SW 1271 (cell line): ENCODE measurements around the gene PLS1.
A peak's percentile ranks its signal among the peaks of the same experiment; 100 is the strongest.
"Not testable (repeated sequence)": the region's sequence is repeated elsewhere in the genome, so short reads cannot be mapped to it uniquely, and the experiment has no call there.

Experiments
- DNase-seq, 2 experiments: peaks; one replicate each; lab custom pipeline; 2025; lab: John Stamatoyannopoulos, UW

Gene PLS1

DNA sequence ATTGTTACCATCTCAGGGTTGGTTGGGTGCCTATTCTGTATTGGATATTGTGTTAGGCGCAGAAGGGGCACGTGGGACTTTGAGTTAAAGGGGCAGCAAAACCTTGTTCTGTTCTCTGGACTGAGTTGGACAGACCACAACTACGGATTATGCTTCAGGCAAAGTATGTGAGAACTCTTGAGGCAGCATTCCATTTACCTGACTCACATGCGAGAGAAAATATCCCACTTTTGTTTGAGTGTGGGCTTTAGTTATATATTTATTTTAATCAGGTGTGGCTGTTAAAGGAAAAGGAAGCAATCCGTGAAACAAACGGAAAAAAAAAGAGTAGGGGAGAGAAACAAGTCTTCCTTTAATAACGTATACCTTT lies 627 bp upstream of the PLS1 start:
- peak; percentile 18 to 66 for DNase-seq

DNA sequence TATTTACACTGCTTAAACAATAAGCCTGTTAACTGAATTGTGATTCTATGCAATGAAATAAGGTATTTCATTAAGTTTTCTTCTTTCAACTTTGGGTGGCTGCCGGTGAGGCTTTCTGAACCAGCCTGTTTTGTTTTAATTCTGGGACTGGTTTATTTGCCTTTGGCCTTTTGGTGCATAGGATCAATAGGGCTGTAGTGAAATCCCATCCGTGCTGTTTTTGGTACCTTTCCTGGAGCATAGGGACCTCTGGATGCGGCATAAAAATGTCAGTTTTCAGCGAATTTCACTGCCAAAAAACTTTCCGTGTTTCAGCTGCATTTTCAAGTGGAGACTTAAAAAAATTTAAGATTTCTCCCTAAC lies 514 bp downstream of the PLS1 start:
- DNase-seq = no peak

DNA sequence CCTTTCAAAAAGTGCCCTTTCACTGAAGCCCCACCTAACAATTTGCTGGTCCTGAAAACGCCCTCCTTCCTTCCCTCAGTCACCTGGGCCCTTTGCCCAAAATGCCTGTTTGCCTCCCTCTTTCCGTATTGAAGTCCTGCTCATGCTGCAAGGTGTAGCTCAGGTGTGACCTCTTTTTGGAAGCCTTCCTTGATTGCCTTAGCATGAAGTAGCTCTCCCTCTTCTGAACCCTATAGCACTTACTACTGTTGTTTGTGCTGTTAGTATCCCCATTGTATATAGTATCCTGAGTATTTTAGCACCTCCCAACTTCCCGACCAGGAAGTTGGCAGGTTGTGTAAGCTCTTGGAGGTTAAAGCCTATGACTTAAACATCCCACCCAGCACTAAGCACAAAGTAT lies 1.7 kb downstream of the PLS1 start:
- no peak for DNase-seq

DNA sequence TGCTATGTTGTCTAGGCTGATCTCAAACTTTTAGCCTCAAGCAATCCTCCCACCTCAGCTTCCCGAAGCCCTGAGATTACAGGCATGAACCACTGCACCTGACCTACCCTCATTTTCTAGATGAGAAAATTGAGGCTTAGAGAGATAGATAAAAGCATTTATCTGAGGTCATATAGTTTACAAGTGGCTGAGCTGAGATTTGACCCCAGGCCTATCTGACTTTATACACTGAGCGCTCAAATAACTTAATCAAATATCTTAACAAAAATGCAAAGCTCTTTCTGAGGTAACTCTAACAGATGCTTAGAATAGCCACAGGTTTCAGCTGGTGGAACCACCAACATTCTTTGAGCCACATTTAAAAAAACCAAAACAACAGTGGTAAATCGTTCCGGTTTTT lies 5.5 kb downstream of the PLS1 start:
- DNase-seq = no peak

DNA sequence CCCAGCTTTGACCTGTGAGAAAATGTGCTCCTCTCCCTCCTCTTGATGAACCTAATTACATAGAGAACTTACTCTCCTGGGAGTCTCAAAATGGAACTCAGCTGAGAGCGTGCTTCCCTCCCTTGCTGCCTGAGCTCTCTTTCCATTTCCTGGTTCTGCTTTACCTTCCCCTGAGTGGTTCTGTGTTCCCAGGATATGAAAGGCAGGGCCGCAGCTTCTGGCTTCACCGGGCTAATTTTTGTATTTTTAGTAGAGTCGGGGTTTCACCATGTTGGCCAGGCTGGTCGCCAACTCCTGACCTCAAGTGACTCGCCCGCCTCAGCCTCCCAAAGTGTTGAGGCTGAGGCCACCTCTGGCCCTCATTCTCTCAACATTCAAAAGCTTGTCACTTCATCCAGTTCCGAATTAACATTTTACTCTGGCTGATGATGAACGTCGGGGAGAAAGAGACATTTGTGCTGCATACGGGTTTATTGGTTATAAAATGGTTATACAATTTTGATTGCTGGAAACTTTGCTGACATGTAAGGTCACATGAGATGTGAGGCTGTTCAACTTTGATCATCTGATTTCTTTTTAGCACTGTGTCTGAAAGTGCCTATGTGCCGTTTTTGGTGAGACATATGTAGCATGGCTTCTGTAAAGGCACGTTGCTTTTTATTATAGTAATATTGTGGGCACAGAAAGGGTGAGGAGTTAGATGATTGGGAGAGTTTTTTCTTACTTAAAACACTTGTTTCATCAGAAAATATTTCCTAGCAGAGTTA lies 6.6 kb downstream of the PLS1 start:
- no peak for DNase-seq

DNA sequence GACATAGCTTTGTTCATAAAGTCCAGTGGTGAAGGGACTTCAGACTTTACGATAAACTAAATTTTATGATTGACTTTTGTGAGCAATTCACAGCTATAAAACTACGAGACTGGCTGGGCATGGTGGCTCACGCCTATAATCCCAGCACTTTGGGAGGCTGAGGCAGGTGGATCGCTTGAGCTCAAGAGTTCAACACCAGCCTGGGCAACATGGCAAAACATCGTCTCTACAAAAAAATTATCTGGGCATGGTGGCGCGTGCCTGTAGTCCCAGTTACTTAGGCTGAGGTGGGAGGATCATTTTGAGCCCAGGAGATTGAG lies 7.2 kb downstream of the PLS1 start:
- not testable (repeated sequence) for DNase-seq

DNA sequence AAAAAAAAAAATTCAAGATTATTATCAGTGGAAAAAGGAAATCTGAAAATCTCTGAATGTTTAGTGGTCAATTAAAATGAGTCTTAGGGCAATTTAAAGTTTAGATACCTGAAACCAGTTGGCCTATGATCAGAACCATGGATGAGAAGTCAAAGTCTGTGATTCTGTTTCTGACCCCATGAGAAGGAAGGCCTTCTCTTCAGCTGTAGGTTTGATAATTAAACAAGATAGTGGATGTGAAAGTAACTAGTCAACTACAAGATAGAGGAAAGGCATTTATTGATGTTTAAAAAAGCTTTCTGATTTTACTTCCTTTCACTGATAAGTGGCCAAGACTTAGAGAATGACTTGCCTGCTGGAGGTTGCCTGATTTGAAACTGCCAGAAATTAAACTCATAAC lies 8.7 kb downstream of the PLS1 start:
- DNase-seq = no peak

DNA sequence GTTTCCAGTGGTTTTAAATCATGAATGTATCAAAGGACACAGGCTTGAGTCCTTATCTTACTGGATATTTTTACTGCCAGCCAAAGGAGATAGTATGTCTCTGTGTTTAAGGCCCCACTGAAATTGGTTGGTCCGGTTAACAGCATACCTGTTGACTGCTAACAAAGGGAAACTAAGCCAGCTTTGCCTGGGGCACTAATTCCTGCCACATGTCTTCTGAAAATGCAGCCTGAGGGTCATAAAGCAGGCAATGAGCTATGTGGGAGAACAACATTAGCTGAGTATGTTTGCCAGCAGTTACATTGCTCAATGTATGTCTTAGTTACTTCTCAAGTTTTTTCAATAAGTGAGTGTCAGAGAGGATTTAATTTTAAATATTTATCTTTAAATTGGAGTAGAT lies 12.4 kb downstream of the PLS1 start:
- DNase-seq = no peak

DNA sequence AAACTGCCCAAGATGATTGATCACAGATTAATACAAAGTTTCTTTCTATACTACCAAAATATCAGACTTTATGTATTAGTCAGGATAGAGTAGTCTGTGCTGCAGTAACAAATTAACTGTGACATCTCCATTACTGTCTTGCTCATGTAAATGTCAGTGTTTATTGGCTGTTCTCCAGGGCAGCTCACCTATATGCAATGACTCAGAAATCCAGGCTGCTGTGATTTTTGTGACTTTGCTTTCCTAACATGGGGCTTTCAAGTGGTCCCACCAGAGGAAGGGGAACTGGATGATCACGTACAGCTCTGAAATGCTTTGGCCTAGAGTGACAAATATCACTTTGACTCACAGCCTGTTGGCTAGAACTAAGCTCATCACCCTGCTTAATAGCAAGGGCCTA lies 12.9 kb downstream of the PLS1 start:
- no peak for DNase-seq

DNA sequence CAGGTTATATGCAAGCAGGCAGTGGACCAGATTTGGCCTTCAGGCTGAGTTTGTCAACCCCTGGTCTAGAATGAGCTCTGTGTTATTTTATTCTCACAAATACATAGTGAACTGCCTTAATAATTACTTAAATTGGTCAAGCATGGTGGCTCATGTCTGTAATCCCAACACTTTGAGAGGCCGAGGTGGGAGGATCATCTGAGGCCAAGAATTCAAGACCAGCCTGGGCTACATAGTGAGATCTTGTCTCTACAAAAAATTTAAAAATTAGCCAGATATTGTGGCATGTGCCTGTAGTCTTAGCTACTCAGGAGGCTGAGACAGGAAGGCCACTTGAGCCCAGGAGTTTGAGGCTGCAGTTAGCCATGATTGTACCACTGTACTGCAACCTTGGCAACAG lies 15.0 kb downstream of the PLS1 start:
- no peak for DNase-seq

DNA sequence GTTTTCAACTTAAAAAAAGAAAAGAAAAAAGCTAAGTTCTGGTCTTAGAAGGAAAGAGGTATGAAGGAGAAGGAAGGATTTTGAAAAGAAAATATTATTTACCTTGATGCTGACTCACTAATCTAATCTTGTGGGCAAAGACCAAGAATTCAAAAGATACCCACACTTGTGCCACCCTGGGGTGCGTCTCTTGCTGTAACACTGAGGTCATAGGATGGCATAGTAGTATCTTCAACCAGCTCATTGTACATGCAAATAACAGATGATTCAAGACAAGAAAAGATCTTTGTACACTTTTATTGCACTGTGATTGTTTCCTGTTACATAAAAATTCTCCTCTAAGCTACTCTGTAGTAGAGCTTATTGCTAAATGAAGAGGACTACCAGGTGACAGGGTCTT lies 17.3 kb downstream of the PLS1 start:
- no peak for DNase-seq

DNA sequence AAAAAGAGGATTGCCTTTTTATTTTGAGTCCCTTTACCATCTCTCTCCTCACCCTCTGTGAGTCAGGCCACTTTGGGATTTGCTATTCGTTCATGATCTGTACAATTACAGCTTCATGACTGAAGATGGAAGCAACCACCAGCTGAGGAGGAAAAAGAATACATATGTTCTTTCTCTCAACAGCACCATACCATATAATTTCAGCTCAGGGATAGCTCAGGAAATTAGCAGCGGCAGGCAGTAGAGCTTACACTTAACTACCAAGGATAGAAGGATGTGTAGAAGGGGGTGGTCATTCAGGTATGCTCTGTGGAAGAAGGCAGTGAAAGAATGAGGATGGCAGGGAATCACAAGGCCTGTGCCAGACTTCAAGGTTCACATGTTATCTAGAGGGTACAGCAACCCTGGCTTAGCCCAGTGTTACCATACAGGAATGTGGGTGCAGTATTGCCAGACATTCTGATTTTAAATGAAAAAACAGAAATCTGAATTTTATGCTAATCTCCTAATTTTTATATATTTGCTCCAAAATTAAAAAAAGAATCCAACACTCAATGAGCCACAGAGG lies 17.9 kb downstream of the PLS1 start:
- no peak for DNase-seq

DNA sequence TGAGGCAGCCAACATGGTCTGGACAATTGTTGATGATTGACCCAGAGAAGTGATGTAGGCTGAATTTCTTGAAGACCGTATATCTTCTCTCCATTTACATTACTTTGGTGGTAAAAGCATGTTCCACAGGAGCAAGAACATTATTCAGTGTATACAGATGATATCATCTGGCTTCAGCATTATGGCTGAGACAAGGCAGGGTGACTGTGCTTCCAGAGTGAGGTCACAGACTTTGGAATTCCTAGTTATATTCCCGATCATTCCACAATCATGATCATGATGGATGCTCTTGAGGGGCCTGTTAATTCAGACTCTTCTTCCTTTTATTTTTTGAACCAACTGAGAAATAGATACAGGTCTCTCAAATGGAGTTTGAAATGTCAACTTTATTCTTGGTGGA lies 19.0 kb downstream of the PLS1 start:
- DNase-seq = no peak

DNA sequence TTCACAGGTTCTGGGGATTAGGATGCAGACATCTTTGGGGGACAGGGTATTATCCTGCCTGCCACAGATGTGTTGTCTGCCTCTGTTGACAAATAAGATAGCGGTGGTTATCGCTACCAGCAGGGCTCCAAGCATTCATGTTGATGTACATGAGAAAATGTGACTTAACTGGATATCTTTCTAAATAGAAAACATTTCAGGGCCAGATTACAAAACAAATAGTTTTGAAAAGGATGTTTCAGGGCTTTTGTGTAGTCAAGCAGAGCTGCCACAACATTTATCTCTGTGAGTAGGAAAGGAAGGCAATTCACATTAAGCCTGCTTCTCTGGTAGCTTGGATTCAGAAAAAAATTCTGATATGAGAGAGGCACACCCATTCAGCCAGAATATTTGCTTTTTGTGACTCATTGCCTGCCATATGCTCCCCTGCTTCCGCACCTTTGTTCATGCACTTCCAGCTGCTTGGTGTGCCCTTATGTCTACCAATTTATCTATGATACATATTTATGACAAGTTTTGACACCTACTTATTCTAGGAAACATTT lies 22.8 kb downstream of the PLS1 start:
- DNase-seq = no peak

DNA sequence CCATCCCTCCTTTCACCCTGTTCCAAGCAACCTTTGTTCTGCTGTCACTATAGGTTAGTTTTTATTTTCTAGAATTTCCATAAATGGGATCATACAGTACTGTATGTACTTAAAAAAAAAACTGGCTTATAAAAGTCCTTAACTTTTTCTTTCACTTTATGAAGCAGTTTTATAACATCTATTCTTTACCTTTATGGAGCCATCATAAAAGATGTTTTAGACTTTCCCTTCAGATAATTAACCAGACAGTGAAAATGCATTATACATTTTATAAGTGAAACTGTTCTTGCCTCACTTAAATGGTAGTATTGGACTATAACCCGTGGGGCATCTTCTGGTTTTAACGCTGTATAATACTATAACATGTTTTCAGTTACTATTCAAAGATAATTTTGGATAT lies 26.2 kb downstream of the PLS1 start:
- no peak for DNase-seq

DNA sequence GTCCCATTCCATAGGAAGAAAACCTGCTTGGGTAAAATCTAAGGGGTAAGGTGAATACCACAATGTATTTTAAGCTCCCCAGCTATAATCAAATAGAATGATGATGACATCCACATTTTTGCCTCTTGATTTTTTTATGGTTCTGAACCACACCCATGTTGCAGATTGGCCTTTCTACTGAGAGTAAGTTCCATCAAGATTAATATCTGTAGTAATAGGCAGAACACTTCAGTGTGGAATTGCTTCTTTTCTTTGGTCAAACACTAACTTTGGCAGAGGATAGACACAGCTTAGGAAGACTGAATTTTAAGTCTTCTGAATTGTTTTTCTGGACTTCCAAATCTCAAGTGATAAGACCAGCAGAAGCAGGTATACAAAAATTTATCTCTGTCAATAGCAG lies 27.0 kb downstream of the PLS1 start:
- DNase-seq = no peak

DNA sequence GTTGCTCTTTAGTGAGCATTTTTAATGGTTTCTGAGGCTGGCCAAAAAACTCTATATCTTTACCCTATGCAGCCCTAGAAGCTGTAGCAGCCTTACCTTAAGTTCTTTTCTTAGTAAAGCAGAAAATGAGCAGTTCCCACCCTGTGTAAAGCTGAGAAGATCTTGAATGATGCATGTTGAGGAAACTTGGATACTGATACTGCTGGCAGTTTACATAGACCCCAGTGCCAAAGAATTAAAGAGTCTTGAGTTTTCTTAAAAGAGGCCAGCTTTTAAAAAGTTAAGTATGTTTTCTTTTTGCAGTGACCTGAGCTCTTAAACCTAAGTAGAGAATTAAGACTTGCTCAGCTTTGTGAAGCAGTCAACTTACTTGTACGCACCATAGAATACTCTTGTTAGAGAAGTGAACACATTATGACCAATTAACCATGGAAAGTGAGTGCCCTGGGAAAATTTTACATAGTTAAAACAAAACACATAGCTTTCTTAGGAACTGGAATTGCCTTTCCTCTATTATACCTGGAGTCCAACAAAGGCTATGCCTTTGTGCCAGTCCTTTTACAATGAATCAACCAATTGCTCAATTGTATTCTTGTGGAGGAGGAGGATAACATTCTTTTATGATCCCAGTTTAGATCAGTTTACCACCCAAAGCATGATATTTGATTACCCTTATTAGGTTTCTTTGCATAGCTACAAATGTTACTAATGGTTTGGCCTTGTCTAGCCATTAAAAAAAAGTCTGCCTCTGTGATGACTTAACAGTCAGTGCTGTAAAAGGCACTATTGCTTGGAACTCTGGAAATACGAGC lies 28.4 kb downstream of the PLS1 start:
- DNase-seq = no peak

DNA sequence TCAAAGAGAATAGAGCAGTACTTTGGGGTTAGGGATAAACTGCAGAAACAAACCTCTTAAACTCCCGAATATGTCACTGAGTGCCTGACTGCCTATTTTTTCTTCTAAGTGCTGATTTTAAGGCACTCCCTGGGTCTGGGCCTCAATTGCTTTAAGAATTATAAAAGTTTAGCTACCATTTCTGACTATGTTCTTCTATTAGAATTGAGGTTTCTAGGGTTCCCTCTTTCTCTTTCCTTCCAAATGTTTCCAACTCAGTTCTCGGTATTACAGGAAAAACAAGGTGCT lies 28.9 kb downstream of the PLS1 start:
- no peak for DNase-seq

DNA sequence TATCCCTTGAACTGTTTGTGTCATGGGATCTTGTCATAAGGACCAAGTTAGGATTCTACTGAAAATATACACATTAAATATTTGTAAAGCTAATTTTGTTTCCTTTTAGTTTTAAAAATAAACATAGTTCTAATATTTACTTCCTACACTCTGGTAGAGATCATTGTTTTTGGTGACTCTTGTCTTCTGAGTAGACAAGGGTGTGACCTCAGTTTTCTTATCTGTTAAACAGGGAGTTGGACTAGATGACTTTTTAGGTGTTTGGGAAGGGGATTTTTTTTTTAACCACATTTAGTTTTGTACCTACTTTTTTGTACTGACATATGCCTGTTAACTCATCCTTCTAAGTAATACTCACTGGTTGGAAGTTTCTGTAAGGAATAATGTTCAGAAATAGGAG lies 30.8 kb downstream of the PLS1 start:
- no peak for DNase-seq

DNA sequence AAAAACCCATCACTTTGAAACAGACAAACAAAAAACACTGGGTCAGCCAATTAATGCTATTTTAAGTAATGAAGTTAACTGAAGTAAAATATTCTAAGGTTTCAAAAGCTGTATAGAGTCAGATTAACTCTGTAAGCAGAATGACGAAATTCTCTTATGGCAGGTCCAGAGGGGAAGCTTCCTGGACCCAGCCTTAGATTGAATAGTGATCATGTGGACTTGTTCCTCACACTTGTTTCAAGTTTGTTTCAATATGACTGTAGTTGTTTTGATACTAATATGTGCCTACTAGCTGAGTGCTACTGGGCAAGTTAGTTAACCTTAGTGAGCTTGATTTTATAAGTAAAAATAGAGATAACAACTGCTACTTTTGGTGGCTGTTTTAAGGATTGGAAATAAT lies 32.6 kb downstream of the PLS1 start:
- no peak for DNase-seq

DNA sequence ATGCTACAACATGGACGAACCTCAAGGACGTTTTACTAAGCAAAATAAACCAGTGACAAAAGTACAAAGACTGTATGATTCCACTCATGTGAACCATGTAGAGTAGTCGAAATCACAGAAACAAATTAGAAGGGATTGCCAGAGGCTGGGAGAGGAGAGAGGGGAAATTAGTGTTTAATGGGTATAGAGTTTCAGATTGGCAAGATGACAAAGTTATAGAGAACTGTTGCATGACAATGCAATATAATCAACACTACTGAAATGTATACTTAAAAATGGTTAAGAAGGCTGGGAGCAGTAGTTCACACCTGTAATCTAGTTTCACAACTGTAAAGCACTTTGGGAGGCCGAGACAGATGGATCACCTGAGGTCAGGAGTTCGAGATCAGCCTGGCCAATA lies 36.9 kb downstream of the PLS1 start:
- no peak for DNase-seq

DNA sequence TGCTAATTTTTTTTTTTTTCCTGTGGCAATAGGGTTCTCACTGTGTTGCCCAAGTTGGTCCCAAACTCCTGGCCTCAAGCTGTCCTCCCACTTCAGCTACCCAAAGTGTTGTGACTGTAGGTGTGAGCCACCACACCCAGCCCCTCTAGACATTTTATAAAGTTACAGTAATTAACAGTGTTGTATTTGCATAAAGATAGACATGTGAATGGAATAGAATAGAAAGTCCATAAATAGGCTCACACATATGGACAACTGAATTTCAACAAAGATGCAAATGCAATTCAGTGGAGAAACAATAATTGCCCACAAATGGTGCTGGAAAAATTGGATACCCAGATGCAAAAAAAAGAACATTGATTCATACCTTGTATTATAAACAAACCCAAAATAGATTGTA lies 39.9 kb downstream of the PLS1 start:
- no peak for DNase-seq

DNA sequence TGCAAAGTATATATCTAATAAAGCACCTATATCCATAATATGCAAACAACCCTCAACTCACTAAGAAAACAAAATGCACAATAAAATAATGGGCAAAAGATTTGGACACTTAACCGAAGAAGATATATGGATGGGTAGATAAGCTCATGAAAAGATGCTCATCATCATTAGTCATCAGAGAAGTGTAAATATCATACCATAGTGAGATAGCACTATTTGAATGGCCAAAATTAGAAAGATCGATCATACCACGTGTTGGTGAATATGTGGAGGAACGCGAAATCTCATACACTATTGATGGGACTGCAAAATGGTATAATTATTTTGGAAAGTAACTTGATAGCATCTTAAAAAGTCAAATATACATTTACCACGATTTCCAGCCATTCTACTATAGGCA lies 40.5 kb downstream of the PLS1 start:
- no peak for DNase-seq

DNA sequence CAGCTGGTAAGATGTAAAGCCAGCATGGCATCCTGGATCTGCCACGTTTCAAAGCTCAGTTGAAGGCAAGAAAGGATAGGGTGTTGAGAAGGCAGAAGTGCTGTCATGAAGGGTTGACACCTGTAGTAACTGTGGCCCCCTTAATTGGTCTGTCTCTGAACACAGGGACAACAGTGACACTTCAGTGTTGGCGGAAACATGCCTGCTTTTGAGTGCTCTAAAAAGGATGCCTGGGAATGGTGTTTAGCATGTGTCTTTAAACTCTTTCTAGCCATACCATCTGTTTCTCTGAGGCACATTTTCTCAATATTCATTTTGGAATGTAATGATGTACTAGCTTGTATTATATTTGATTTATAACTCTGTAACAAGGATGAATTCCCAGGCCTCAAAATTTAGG lies 42.1 kb downstream of the PLS1 start:
- no peak for DNase-seq
